Epithelial cell of esophagus (primary cell): ENCODE results near the gene PRMT5.

Experiments used
- DNase-seq: peaks from one replicate; pipeline ENCODE4 v3.0.0; 2010; ENCODE audit warnings: low read depth
- H3K4me3 ChIP-seq: 2 replicates; pipeline ENCODE4 v1.5.1; 2011; ENCODE audit warnings: mild to moderate bottlenecking, low read length, control low read depth
- CTCF ChIP-seq: IDR thresholded peaks from 2 replicates; pipeline ENCODE4 v1.5.1; 2011; ENCODE audit warnings: low read depth, mild to moderate bottlenecking, low read length, control low read depth, inconsistent platforms; ENCODE audit not compliant: insufficient read depth; ENCODE audit errors: missing control alignments

Gene PRMT5

GRCh38 chr14:22877000-22877501 is 52.1 kb downstream of the PRMT5 start:
- no peak overlapping the region for H3K4me3 ChIP-seq
- TF ChIP-seq CTCF = no peak
- DNase-seq = no peak

- no peak for TF ChIP-seq CTCF
- no peak for DNase-seq
- H3K4me3 ChIP-seq = no peak overlapping the region
Observed at GRCh38 chr14:22875748-22876319, 53.3 kb downstream of the PRMT5 start.

GRCh38 chr14:22875003-22875747 is 54.0 kb downstream of the PRMT5 start:
- no peak overlapping the region for H3K4me3 ChIP-seq
- DNase-seq = no peak
- no peak for TF ChIP-seq CTCF

GRCh38 chr14:22872833-22873520 is 56.2 kb downstream of the PRMT5 start:
- DNase-seq = no peak
- no peak for TF ChIP-seq CTCF
- peak overlapping the region; percentile 82 for H3K4me3 ChIP-seq

- DNase-seq = peak; percentile 86
- peak; percentile 95 for TF ChIP-seq CTCF
- peak overlapping the region; percentile 82 for H3K4me3 ChIP-seq
Observed at GRCh38 chr14:22872033-22872832, 56.9 kb downstream of the PRMT5 start.

- DNase-seq = peak; percentile 94
- H3K4me3 ChIP-seq = peak within 1 kb of the TSS; percentile 82
- TF ChIP-seq CTCF = no peak
Observed at GRCh38 chr14:22871224-22872032, 57.7 kb downstream of the PRMT5 start, which contains the start of gene LRP10. TSS of gene LRP10 (plus strand) at chr14:22871740. CDS start at chr14:22872304, 564 bp downstream.
